ENCODE data around the gene AUNIP.
"Not testable (repeated sequence)": the region's sequence is repeated elsewhere in the genome, so short reads cannot be mapped to it uniquely, and the experiment has no call there.

AUNIP gene

DNA sequence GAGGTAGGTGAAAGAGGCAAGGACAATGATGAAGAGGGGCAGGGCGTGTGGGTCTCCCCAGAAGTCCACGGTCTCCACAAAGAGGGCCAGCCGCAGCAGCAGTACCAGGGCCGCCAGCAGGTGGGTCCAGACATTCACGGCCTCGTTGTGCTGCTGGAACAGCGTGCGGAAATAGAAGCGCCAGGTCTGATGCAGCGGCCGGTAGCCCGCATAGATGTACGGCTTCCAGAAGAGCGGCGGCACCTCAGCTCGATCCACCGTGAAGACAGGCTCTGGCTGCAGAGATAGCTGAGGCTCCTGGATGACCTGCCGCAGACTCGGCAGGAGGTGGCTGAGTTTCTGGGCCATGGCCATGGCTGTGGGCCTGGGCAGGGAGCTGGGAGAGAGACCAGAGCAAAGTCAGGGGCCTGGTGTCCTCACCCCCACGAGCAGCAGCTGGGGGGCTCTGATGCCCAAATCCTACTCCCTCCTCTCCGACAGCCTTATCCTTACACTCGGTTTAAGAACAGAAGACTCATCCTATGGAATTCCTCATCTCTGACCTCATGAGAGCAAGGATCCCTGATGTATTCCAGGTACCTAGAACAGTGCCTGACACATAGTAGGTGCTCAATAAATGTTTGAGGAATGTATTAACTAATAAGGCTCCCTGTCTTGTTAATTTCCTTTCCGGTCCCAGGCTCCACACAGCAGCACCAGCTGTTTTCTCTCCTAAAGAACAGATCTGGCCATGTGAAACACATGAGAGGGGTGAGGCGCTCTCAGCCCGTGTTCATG lies 4.4 kb upstream of the AUNIP start:
- no peak for DNase-seq

DNA sequence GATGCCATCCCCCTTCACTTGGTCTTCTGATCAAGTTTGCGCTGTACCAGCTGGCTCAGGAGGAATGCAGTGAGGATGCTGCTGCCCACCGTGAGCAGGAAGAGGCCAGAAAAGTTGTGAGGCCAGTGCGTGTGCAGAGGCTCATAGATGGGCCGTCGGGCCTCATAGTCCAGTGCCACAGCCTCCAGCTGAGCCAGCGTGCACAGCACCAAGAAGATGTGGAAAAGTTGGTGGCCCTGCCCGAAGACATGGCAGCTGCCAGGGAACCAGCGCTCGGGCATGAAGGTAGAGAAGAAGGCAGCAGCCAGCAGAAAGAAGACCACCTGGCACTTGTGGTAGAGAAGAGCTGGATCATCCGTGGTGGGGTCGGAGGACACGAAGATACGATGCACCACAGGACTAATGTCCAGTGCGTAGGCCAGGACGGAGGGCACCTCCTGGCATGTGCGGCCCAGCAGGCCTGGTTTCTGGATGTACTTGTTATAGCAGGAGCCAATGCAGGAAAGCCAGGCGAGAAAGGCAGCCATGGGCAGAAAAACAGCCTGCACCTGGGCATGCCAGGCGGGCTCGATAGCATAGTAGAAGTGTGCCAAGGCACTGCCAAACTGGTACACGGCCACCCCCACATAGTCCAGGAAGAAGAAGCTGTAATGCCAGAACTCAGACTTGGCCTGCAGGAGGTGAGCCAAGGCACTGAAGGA lies 3.7 kb upstream of the AUNIP start:
- DNase-seq, result no peak

DNA sequence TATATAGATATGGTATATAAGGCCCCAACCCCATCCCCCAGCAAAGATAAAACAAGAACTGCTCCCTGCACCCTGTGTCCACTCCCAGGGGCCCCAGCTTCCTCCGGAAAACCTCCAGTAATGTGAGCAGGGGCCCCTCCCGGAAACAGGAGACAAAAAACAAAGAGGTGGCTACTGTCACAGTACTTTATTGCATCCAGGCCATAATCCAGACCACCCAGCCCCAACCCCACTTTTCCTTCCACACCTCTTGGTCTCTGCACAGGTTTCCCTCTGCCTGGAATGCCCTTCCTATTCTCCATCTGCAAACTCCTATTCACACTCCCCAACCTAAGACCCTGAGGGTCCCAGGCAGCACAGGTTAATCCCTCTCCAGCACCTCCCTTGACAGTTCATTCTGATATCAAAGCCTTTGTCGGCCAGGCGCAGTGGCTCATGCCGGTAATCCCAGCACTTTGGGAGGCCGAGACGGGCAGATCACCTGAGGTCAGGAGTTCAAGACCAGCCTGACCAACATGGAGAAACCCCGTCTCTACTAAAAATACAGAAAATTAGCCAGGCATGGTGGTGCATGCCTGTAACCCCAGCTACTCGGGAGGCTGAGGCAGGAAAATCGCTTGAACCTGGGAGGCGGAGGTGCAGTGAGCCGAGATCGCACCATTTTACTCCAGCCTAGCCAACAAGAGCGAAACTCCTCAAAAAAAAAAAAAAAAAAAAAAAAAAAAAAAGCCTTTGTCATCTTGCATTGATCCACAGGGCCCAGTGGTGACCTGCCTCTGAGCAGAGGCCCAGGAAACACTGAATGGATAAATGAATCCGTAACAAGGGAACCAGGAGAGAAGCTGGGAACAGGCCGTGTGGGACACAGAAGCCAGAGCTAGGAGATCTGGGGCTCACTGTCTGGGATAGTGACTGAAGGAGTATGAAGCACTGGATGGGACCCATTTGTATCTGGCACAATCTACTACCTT lies 2.3 kb upstream of the AUNIP start:
- no peak for DNase-seq

DNA sequence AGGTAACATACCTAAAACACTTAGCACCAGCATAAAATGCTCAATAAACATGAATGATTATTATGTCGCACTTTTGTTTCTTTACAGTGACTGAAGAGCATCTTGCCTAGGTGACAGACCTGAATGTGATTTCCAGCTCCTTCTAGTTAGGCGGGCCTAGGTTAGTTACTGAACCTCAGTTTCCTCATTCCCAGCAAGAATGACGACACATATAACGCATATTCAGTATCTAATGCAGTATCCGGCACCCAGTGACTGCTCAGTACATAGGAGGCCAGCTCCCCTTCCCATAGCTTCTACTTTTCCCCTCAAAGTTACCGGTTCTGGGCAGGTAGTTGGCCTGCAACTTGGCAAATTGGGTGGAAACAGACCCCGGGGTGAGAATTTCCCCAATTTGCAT lies 763 bp downstream of the AUNIP start:
- no peak for DNase-seq

DNA sequence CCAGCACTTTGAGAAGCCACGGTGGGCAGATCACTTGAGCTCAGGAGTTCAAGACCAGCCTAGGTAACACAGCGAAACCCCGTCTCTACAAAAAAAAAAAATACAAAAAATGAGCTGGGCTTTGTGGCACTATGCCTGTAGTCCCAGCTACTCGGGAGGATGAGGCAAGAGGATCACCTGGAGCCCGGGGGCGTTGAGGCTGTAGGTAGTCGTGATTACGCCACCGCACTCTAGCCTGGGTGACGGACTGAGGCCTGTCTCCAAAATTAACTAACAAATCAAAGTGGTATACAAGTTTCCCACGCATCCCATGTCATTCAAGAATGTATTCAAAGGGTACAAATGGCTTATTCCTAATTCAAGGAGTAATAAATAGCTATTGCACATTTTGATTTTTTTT lies 2.4 kb downstream of the AUNIP start:
- no peak for DNase-seq

DNA sequence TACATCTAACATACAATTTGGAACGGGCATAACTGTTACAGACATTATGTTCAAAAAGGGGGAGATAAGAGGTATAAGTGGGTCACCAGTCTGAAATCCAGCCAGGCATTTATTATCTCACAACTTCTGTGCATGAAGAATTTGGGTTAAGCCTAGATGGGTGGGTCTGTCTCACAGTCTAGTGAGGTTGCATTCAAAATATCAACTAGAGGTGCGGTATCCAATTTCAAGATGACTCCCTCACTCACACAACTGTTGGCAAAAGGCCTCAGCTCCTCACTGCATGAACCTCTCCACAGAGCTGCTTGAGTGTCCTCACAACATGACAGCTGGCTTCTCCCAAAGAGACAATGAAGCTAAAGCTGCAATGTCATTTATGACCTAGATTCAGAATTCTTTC lies 4.7 kb downstream of the AUNIP start:
- DNase-seq, result no peak

DNA sequence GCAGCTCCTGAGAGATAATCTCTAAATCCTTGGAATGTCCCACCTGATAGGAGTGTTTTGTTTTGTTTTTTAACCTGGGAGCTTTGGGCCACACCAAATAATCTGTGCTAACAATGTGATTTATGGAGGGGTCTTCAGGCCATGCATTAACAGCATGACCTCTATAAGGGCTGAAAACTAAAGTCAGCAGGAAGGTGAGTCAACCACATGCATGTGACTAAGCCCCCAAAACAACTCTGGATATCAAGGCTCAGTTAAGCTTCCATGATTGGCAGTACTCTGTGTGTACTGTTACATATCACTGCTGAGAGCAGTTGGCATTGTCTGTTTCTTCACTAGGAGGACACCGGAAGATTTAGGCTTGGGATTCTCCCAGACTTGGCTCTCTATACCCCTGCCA lies 10.7 kb downstream of the AUNIP start:
- DNase-seq, result no peak

DNA sequence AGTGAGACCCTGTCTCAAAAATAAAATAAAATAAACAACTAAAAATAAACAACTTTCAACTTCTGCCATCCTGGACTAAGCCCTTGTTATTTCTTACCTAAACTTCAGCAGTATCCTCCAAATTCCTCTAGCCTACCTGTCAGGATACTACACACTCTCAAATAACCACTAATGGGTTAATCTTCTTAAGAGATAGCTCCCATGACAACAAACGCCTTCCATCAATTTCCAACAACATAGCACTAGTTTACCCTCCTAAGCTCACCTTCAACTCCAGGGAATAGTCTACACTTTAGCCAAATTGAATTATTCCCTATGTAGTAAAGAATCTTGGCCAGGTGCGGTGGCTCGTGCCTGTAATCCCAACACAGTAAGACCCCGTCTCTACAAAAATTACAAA lies 11.3 kb downstream of the AUNIP start:
- no peak for DNase-seq

DNA sequence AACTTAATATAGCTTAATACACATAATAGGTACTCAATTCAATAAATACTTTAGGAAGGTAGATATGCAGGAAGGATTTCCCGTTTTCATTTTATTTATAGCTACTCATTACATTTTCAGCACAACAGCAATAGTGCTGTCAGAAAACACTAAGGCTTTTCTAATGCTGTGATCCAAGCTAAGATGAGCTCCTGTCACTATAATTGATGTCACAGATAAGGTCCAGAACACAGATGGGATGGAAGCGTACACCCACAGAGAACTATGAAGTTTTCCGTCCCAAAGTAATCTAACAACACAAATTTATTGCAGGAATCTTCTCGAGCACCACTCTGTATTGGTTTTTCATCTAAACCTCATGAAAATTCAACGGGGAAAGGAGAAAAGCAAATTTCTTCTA lies 13.6 kb downstream of the AUNIP start:
- DNase-seq, result no peak

DNA sequence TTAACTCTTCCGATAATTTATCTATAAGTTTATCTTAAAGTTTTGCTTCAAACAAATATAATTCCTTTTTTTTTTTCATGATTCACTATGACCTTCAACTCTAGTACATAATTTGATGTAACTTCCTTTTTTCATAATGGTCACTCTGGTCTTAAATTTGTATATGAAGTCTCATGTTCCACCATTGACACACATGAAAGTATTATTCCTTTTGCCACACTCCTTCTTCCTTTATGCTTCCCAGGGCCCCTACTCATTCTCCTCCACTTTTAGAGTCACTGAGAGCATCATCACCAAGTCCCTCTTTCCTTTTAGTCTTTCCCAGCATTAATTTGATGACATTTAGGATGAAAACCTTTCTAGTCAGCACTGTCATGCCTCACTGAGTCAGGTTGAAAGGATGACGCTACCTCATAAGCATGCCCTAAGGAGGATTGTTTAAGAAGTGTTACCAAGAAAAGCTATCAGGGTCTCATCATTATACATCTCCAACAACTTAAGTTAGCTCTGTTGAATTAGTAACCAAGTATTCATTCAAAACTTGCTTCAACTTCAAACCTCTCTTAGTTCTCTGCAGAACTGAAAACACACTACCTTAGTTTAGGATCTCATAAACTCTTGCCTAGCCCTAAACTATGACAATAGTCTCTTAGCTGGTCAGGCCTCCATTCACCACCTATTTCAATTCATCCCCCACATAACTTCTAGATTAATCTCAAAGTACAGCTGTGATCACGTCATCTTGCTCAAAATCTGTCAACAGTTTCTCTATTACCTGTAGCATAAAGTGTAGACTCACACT lies 14.5 kb downstream of the AUNIP start:
- no peak for DNase-seq

DNA sequence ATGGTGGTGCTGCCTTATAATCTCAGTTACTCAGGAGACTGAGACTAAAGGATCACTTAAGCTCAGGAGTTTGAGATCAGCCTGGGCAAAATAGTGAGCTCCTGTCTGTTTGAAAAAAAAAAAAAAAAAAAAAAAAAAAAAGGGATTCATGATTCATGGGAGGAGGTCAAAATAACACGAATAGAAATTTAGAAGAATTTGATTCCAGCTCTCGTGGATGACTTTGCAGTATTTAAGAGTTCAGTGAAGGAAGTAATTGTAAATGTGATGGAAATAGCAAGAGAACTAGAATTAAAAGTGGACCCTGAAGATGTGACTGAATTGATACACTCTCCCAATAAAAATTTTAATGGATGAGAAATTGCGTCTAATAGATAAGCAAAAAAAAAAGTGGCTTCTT lies 15.8 kb downstream of the AUNIP start:
- DNase-seq, result no peak

DNA sequence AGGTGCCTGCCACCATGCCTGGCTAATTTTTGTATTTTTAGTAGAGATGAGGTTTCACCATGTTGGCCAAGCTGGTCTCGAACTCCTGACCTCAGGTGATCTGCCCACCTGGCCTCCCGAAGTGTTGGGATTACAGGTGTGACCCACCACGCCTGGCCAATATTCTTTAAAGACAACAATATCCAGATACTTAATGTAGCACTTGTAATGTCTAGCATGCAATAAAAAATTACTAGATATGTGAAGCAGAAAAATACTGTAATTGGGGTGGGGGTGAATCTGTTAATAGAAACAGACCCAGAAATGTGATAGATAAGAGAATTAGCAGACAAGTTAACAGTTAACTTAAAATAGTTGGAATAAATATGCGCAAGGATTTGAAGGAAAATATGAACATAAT lies 19.4 kb downstream of the AUNIP start:
- DNase-seq, result not testable (repeated sequence)

DNA sequence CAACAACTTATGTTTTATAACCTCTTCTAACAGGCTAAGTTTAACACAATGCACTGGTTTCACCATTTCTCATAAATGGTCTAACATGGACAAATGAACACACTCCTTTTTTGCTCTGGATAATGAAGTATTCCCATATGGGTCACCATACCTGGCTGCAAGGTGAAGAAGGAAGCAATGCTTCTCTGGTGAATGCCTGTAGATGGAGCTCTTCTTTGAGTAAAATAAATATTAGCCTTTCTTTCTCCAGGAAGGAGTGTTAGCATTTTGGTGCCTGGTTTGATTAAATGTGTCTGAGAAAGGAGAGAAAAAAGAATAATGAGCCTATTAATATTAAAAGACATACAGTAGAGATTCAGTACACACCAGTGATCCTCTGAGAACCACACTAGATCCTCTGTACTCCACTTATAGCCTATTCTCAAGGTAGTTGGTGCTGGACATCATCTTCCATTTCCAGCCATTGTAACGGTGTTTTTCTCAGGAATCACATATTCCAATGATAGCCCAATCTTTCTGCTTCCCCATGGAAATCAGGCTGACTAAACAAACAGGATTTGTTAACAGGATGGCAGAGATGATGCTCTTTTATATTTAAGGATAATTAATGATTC lies 21.9 kb downstream of the AUNIP start:
- no peak for DNase-seq

DNA sequence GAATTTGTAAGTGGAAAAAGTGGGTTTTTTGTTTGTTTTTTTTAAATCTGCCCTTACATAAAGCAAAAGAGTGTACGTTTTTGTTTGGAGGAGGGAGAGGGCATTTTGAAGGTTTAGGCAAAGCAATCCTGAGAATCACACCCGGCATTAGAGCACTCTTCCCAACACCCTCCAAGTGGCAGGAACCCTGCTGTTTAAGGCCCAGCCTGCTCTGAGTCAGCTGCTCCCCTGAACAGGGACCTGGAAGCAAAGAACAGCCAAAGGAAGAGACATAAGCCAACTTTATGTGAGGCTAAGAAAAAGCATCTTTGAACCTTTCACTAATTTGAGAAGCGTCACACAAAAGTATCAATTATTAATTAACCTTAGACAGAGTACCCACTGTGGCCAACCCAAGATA lies 22.6 kb downstream of the AUNIP start:
- DNase-seq, result no peak

DNA sequence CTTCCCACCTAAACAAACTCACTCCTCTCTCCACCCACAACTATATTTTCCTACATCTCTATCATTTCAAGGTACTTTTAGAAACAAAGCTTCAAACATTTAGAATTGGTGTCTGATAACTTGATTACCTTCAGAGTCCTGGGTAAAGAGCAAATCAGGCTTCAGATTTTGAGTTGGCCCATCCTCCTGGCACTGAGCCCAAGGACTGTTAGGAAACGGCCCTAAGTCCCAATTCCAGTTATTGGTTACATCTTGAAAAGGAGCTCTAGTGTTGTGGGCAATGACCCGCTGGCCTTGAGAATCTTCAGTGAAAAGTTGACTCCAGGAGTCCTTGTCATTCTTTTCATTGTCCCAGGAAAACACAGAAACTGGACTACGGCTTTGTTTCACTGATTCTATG lies 24.4 kb downstream of the AUNIP start:
- no peak for DNase-seq

DNA sequence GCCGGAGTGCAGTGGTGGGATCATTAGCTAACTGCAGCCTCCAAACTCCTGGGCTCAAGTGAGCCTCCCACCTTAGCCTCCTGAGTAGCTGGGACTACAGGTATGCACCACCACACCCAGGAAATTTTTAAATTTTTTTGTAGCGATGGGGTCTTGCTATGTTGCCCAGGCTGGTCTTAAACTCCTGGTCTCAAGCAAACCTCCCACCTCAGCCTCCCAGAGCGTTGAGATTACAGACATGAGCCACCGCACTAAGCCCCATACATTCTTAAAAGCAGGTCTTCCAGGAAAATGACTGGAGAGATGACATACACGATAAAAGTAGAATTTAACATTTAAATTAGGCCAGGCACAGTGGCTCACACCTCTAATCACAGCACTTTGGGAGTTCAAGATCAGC lies 26.1 kb downstream of the AUNIP start:
- DNase-seq, result no peak

DNA sequence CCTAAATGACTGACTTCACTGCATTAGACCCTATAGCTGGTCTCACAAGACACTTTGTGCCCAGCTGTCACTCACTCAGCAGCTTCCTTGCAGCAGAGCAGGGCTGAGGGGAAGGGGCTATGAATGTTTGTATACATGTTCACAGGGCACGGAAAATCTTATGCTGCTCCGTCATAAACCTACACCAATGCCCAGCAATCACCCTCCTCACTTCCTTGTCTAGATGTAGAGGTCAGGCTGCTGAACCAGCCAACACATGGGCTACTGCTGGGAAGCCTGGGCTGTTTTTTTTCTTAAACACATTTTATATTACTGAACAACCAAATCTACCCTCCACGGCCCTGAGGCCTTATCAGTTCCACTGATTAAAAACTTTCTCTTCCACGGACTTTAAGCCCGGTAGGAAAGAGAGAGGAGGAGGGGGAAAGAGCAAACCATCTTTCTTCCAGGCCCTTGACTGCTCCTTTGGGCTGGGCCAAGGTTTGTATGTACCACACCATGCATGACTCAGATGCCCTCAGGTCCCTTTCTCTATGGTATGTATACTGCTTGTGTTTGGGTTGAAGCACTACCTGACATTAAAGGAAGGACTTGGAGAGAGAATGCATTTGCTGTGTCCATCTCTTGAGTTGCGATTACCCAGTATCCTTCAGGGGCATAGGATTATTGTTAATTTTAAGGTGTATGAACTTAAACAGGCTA lies 26.8 kb downstream of the AUNIP start:
- no peak for DNase-seq

DNA sequence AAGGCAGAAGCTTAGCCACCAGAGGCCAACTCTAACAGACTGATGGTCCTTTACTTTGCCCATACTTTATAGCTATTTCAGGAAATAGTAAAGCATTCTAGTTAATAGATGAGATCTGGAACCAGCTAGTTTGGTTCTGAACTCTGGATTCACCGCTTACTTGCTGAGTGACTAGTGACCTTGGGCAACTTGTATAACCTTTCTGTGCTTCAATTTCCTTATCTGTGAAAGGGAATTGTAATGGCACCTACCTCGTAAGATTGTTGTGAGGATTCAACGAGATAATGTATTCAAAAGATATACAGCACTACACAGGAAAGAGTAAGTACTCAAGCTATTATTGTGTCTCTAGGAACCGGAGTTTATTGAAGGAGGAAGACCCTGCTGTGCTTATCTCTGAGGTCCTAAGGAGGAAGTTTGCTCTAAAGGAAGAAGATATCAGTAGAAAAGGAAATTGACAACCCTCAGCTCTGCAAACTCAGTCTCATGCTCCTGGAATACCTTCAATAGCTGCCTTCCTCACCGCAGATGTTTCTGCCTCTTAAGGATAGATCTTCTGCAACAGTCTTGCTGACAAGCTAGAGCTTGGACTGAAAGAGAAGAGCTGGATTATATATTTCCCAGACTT lies 27.6 kb downstream of the AUNIP start:
- DNase-seq, result no peak

DNA sequence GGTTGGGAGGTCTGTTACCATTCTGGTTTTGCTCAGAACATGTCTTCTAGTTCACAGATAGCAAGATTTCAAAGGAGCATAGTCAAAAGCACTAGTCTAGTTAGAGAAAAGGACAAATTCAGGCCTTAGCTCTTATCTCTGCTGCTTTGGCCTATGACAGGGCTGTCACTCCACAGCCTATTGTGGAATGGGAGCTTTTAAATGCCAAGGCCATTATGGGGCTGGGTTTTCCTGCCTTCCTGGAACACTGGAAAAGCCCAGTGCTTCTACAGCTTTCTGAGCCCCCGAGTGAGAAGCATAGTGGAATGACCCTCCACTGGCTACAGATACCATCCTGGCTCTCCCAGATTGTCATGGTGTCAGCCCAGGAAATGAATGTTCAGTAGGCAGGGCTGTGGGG lies 30.2 kb downstream of the AUNIP start:
- DNase-seq, result no peak

DNA sequence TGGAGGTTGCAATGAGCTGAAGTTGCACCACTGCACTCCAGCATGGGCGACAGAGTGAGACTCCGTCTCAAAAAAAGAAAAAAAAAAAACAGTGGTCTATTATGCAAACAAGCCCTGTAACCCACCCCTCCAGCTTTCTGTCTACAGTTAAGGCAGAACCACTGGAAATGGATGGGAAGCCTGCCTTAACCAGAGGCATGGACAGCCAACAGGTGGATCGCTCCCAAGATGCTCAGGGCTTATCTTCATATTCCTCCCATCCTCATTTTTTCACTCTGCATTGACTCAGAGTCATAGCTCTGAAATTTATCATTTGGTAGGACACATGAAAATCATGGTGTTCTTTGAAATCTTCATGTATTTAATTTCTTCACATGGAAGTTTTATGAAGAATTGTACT lies 30.8 kb downstream of the AUNIP start:
- no peak for DNase-seq

DNA sequence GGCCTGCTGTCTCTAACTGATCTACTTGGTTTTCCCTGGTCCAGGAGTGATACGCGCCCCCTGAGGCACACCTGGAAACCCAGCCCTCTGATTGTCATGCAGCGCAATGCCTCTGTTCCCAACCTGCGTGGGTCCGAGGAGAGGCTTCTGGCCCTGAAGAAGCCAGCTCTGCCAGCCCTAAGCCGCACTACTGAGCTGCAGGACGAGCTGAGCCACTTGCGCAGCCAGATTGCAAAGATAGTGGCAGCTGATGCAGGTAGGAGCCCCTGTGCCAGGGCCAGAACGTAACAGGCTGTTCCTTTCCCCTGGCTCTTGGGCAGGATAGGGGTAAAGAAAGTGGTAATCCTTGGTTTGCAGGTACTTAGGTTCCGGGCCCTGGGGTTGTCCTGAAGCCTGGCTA lies 32.7 kb downstream of the AUNIP start:
- no peak for DNase-seq
